HG02943 (cell line): Measurements from ENCODE around the gene HECTD2.

Experiments
- ATAC-seq: cut with Tn5 transposase; IDR thresholded peaks from one replicate; pipeline ENCODE4 v1.9.1; 2021; ENCODE audit warnings: mild to moderate bottlenecking, low read depth, moderate library complexity; ENCODE audit not compliant: unreplicated experiment

Gene HECTD2

DNA sequence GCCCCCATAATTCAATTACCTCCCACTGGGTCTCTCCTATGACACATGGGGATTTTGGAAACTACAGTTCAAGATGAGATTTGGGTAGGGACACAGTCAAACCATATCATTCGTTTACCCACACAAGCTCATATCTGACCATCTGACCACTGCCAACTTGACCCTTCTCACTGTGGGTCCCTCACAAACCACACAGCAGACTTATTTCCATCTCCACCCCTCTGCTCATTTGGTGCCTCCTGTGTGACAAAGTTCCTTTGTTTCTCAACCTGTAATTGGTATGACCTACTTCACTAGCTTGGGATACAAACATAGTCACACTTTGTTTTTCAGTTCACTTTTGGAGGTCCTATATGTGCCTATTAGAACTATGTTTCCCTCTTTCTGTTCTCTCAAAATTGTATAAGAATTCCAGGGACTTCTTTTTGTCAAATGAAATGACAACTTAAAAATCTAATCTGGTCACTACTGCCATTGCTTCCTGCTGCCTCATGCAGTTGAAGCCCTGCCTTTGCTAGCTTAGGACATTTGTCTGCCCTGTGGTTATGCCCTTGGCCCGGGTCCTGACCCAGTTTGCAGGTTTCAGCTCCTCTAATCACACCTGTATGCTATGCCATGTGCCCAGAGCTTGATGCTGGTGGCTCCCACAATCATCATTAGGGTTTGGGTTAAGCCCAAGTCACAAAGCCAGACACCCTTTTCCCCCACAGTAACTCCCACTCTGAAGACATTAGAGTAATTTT is 152.9 kb downstream of the HECTD2 start:
- ATAC-seq: no peak

DNA sequence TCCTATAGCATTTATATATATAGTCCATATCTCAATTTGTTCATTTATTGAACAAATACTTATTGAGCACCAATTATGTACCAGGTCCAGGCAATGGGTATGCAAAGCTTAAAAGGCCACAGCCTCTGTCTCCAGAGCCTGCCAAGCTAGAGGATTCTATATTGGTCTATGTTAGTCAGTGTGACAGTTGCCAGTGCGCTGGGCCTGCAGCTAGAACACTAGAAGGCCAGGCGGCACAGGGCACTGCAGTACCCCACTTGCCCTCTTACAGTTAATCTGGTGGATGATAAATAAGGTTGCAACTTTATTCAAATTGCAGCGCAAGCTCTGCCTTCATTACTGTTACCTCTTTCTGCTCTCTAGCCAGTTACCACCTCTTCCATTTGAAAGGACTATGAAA is 153.9 kb downstream of the HECTD2 start:
- ATAC-seq: no peak
